ENCODE results near the gene OBSCN.

- no peak for TF ChIP-seq CTCF (IDR thresholded peaks at IDR 0.05)
- no peak for TF ChIP-seq POLR2A (IDR thresholded peaks at IDR 0.05)
These were observed 104.4 kb downstream of the OBSCN start for GRCh38 chr1:228312136-228312764.
